A673 (cell line): ENCODE data around the gene AFF1.

ENCODE experiments used
- EZH2 ChIP-seq: fragments of 200-600 bp; sonication (generic); IDR thresholded peaks from 2 replicates; pipeline ENCODE4 v1.6.1; 2017; ENCODE audit warnings: borderline replicate concordance, low read depth, mild to moderate bottlenecking, mixed read lengths, antibody characterized with exemption, low read length; ENCODE audit not compliant: poor library complexity, severe bottlenecking
- TF ChIP-seq, protein P1 (sequence below): fragments of 300-800, 200-600 bp; sonication (generic); conservative IDR thresholded peaks from 2 replicates; pipeline ENCODE4 v1.5.1; 2017; ENCODE audit warnings: low read depth, mild to moderate bottlenecking, antibody characterized with exemption, low read length, moderate library complexity, mixed read lengths

DNA sequence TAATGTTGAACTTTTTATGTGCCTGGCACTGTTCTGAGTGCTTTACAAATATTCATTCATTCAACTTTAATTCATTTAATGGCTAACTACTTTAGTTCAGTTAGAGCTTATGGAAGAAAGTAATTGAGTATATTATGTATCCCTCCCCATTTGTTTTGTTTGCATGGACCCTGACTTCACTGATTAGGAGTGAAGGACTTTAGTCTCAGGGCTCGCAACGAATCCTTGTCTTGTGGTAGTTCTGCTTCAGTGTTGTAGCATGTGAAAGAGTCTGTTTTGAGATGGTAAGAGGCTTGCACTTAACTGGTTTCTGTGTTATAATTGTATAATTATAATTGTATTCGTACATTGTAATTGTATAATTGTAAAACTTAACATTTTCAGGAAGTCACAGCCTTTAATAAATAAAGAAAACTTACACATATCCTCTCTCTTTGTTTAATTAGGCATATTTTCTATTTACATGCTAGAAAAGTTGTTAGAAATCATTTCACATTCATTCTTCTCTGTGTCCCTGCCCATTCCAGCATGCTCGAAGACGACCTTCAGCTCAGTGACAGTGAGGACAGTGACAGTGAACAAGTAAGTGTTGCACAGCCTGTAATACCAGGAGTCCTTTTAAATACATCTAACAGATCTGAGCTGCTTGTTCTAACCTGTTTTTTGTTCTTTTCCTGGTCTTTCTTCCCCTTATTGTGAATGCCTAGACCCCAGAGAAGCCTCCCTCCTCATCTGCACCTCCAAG, 170.5 kb downstream of the AFF1 start:
- no peak for TF ChIP-seq EZH2
- TF ChIP-seq, protein P1, sequence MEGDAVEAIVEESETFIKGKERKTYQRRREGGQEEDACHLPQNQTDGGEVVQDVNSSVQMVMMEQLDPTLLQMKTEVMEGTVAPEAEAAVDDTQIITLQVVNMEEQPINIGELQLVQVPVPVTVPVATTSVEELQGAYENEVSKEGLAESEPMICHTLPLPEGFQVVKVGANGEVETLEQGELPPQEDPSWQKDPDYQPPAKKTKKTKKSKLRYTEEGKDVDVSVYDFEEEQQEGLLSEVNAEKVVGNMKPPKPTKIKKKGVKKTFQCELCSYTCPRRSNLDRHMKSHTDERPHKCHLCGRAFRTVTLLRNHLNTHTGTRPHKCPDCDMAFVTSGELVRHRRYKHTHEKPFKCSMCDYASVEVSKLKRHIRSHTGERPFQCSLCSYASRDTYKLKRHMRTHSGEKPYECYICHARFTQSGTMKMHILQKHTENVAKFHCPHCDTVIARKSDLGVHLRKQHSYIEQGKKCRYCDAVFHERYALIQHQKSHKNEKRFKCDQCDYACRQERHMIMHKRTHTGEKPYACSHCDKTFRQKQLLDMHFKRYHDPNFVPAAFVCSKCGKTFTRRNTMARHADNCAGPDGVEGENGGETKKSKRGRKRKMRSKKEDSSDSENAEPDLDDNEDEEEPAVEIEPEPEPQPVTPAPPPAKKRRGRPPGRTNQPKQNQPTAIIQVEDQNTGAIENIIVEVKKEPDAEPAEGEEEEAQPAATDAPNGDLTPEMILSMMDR, result no peak
